NCI-H524 treated with DMSO at 0.1 percent for 48 hours (cell line): Measurements from ENCODE around the gene PEAK1.
"Not testable (repeated sequence)": the region's sequence is repeated elsewhere in the genome, so short reads cannot be mapped to it uniquely, and the experiment has no call there.

ENCODE experiments used
- DNase-seq: peaks from one replicate; lab custom pipeline; 2025; lab: John Stamatoyannopoulos, UW

Gene PEAK1

DNA sequence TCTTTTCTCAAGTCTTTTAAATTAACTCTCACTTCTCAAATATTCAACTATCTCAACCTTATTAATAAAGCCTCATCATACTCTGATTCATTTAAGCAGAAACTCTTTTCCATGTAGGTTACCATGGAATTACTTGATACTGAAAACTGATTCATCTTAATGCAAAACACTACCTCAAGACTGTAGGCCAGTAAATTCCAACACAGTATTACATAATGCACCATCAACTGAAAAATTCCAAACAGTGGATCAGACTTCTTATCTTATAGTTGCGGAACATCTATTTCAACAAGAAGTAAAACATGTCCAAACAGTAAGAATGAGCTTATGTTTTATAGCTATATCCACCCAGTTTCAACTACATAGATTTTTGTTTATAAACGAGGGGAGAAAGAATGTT lies 124.5 kb downstream of the PEAK1 start:
- no peak for DNase-seq

DNA sequence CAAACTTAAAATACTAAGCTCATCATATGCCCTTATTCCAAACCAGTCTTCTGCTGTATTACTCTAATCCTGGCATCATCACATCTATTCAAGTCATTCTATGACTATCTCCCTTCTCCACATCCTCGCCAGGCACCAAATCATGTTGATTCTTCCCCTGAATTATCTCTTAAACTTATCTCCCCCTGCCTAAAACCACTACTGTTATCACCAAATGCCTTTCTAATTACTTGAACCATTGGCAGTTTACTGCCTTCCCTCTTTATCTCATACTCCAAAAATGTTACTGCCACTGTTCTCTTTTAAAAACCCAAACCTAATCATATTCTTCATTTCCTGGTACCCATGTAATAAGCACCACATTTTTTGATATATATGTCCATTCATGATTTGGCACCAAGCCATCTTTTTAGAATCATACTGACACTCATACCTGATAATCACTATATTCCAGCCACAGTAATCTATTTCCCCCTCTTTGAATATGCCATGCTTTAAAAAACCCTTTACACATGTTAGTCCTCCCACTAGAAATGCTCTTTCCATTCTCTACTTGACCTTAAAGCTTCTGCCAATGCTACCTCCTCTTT lies 126.8 kb downstream of the PEAK1 start:
- DNase-seq, result no peak

DNA sequence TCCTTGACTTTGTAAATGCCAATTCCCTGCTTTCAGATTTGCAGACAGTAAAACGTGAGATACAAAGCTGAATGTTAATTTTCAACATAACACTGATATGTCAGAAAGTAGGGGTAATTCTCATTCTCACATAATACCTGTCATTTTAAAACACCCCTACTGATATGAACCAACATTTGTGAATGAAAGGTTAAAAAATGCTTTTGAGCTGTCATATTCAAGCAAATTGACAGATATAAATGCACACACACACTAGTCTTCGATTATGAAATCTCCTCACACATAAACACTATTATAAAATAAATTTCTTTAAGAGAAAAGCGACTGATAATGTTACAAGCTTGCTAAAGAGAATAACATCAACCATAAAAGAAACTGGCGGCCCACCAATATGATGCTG lies 128.8 kb downstream of the PEAK1 start:
- no peak for DNase-seq

- no peak for DNase-seq
Measured at GRCh38 chr15:77287385-77287784, 132.5 kb downstream of the PEAK1 start.

DNA sequence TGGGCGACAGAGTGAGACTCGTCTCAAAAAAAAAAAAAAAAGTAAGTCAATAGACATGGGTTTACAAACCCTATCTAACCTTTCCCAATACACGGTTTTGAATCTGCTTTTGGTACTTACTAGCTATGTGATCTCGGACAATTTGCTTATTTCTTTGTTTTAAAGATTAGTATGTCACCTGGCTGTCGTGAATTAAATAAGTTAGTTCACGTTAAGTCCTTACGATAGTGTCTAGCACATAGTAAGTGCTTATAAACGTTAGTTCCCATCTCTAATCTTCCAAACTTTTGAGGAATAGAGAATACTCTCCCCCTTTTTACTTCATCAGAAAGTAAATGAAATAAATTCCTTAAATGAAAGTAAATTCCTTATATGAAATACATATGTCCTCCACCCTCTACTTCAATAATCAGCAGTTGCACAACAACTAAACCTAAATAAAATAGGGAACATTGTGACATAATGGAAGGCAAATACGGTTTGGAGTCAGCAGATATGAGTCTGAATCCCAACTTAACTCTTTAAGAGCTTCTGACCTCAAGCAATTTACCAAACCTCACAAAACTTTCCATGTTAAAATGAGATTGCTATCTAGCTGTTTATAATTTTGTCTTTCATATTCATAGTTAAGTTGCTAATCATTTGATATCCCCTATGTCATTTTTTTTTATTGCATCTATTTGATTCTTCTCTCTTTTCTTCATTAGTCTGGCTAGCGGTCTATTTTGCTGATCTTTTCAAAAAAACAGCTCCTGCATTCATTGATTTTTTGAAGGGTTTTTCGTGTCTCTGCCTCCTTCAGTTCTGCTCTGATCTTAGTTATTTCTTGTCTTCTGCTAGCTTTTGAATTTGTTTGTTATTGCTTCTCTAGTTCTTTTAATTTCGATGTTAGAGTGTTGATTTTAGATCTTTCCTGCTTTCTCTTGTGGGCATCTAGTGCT lies 134.6 kb downstream of the PEAK1 start:
- no peak for DNase-seq

DNA sequence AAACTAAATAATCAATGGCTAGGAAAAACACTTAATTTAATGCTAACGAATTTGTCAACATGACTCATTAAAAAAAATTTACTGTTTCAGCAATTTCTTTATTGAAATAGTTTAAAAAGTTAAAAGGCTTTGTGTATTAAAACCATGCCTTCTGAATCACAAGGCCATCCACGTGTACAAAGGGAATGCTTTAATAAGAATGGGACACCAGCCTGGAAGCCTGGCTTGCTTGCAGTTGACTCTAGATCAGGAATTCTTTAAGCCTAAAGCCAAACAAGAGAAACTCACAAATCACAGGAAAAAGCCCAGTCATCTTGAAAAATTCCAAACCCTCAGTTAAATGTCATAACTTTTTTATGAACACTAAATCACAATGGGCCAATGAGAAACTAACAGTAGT lies 137.6 kb downstream of the PEAK1 start:
- DNase-seq, result no peak

DNA sequence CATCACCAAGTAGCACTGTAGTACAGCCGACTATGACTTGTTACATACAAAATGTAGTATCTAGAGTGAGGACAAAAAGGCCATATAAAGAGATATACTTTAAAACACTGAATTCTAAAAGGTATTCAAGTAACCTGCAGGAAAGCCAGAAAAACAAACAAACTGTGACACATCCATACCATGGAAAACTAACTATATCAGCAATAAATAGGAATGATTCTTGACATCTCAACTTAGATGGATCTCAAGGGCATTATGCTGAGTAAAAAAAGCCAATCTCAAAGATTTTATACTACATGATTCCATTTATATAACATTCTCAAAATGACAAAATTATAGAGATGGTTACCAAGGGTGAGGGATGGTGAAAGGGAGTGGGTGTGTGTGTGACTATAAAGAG lies 143.0 kb downstream of the PEAK1 start:
- DNase-seq, result no peak

- DNase-seq, result no peak
Measured at GRCh38 chr15:77276096-77276495, 143.8 kb downstream of the PEAK1 start.

- not testable (repeated sequence) for DNase-seq
Measured at GRCh38 chr15:77273136-77273535, 146.8 kb downstream of the PEAK1 start.

GRCh38 chr15:77266708-77267386 lies 153.1 kb downstream of the PEAK1 start:
- DNase-seq, result no peak

DNA sequence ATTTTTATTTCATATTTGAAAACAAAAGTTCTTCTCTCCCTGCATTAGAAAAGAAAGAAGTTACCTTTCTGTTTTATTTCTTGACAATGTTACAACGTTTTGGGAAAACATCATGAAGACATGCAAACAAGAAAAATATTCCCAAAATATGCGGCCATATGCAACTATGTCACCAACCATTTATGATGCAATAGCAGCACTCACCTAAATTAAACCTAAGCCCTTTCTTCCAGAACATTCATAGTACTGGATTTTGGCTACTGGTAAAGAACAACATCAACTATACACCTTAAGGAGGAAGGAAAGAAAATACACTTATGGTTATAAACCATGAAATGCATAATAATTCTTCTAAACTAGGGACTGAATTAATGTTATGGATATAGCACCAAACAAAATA lies 164.5 kb downstream of the PEAK1 start:
- DNase-seq, result no peak

DNA sequence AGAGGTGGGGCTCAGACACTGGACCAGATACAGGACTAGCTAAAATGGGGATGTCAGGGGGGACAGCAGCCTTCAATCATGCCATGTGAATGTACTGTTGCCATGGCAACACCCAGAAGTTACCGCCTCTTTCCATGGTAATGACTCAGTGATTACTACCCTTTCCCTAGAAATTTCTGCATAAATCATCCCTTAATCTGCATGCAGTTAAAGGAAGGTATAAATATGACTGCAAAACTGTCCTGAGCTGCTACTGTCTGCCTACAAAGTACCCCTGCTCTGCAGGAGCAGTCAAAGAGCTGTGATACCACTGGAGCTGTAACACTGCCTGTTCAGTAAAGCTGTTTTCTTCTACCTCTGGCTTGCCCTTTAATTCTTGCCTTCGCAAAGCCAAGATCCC lies 168.2 kb downstream of the PEAK1 start:
- DNase-seq, result no peak

DNA sequence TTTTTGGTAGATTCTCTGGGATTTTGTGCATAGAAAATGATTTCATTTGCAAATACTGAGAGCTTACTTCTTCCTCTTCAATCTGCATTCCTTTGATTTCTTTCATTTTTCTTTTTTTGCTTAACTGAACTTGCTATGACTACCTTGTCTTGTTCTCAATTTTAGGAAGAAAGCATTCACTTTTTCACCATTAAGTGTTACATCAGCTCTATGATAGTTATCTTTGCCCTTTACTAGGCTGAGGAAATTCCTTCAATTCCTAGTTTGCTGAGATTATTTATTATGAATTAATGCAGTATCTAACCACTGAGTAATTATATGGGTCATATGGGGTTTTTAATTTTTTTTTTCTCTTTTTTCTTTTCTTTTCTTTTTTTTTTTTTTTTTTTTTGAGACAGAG lies 172.8 kb downstream of the PEAK1 start:
- DNase-seq, result no peak

DNA sequence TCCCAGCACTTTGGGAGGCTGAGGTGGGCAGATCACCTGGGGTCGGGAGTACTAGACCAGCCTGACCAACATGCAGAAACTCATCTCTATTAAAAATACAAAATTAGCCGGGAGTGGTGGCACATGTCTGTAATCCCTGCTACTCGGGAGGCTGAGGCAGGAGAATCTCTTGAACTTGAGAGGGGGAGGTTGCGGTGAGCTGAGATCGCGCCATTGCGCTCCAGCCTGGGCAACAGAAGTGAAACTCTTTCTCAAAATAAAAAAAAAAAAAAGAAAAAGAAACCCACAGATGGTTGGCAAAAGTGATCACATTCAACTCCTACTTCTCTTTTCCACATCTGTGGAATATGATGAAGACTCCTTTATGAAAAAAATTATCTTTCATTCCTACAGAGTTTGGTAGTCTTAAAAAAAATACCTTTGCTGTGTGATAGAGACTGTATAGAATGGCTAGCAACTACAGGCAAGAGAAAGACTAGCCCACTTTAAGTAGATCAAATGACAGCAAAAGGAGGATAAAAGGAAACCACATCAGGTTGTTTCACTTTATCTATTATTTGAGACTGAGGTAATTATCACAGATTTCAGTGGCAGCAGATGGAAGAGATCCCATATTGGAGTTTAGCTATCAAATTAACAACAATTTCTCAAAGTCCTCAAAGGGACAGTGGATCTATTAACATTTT lies 176.0 kb downstream of the PEAK1 start:
- DNase-seq, result no peak

GRCh38 chr15:77243135-77243534 lies 176.8 kb downstream of the PEAK1 start:
- DNase-seq, result no peak

- no peak for DNase-seq
Measured at GRCh38 chr15:77239882-77240608, 179.9 kb downstream of the PEAK1 start.

- no peak for DNase-seq
Measured at GRCh38 chr15:77235566-77235965, 184.3 kb downstream of the PEAK1 start.

- DNase-seq, result no peak
Measured at GRCh38 chr15:77228828-77229227, 191.1 kb downstream of the PEAK1 start.

GRCh38 chr15:77226652-77227051 lies 193.3 kb downstream of the PEAK1 start:
- no peak for DNase-seq

- no peak for DNase-seq
Measured at GRCh38 chr15:77225646-77226045, 194.3 kb downstream of the PEAK1 start.

DNA sequence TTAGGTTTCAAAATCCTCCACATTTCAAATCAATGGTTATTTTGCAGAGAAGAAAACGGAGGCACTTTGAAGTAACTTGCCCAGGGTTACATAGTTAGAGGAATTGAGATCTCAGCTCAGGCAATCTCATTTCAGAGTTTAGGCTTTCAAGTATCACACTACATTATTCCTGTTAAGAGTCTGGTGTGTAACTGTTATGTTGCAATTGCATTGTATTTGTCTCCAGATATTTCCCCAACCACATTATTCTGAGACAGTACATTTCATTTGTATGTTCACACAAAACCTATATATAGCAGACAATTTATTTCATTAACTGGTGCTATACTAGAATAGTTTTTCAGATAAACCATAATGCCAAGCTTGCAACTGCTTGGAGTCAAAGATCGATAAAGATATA lies 194.8 kb downstream of the PEAK1 start:
- DNase-seq, result no peak

DNA sequence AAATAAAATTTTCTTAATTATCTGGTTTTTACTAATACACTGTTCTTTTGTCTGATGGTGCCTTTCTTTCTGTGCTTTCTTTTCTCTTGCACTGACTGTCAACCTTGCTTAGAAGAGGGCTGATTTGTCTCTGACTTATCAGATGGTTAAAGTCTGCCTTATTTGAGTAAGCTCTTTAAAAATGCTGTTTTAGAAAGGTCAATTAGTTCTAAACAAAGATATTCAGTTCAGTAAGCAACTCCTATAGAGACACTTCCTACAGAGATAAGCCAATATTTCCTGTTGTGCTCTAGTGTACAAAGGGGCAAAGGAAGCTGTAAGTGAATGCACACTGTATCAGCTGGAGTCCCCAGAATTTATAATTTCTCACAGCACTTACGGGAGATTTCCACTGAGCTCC lies 195.6 kb downstream of the PEAK1 start:
- DNase-seq, result no peak
